IPS-11a (cell line): ENCODE measurements around the gene ANTXR2.
"Not testable (repeated sequence)": the region's sequence is repeated elsewhere in the genome, so short reads cannot be mapped to it uniquely, and the experiment has no call there.

Source experiments
- H3K4me3 ChIP-seq: one replicate; pipeline ENCODE4 v1.5.1; 2013; ENCODE audit warnings: low read depth, low read length, control low read depth

ANTXR2 gene

GRCh38 chr4:79922011-79922410 is 151.0 kb downstream of the ANTXR2 start:
- H3K4me3 ChIP-seq: no peak overlapping the region

GRCh38 chr4:79920163-79920853 is 152.7 kb downstream of the ANTXR2 start:
- H3K4me3 ChIP-seq: no peak overlapping the region

- no peak overlapping the region for H3K4me3 ChIP-seq
Measured at GRCh38 chr4:79918292-79918691, 154.7 kb downstream of the ANTXR2 start.

GRCh38 chr4:79917246-79917645 is 155.8 kb downstream of the ANTXR2 start:
- H3K4me3 ChIP-seq: no peak overlapping the region

- H3K4me3 ChIP-seq: no peak overlapping the region
Measured at GRCh38 chr4:79915246-79915645, 157.8 kb downstream of the ANTXR2 start.

- H3K4me3 ChIP-seq: no peak overlapping the region
Measured at GRCh38 chr4:79913581-79913980, 159.4 kb downstream of the ANTXR2 start.

GRCh38 chr4:79907001-79907400 is 166.0 kb downstream of the ANTXR2 start:
- H3K4me3 ChIP-seq: no peak overlapping the region

- H3K4me3 ChIP-seq: no peak overlapping the region
Measured at GRCh38 chr4:79906303-79906702, 166.7 kb downstream of the ANTXR2 start.

- no peak overlapping the region for H3K4me3 ChIP-seq
Measured at GRCh38 chr4:79905212-79905611, 167.8 kb downstream of the ANTXR2 start.

- H3K4me3 ChIP-seq: no peak overlapping the region
Measured at GRCh38 chr4:79904331-79904730, 168.7 kb downstream of the ANTXR2 start.

- no peak overlapping the region for H3K4me3 ChIP-seq
Measured at GRCh38 chr4:79900182-79900581, 172.8 kb downstream of the ANTXR2 start.

- no peak overlapping the region for H3K4me3 ChIP-seq
Measured at GRCh38 chr4:79899481-79899880, 173.5 kb downstream of the ANTXR2 start.

GRCh38 chr4:79898055-79898454 is 175.0 kb downstream of the ANTXR2 start:
- no peak overlapping the region for H3K4me3 ChIP-seq

GRCh38 chr4:79897174-79897573 is 175.9 kb downstream of the ANTXR2 start:
- no peak overlapping the region for H3K4me3 ChIP-seq

GRCh38 chr4:79893456-79893855 is 179.6 kb downstream of the ANTXR2 start:
- H3K4me3 ChIP-seq: no peak overlapping the region

- not testable (repeated sequence) for H3K4me3 ChIP-seq
Measured at GRCh38 chr4:79889026-79889425, 184.0 kb downstream of the ANTXR2 start.

- H3K4me3 ChIP-seq: no peak overlapping the region
Measured at GRCh38 chr4:79886557-79886956, 186.5 kb downstream of the ANTXR2 start.

- no peak overlapping the region for H3K4me3 ChIP-seq
Measured at GRCh38 chr4:79886021-79886420, 187.0 kb downstream of the ANTXR2 start.

GRCh38 chr4:79883290-79883689 is 189.7 kb downstream of the ANTXR2 start:
- H3K4me3 ChIP-seq: no peak overlapping the region

GRCh38 chr4:79882806-79883205 is 190.2 kb downstream of the ANTXR2 start:
- no peak overlapping the region for H3K4me3 ChIP-seq

GRCh38 chr4:79881407-79881806 is 191.6 kb downstream of the ANTXR2 start:
- no peak overlapping the region for H3K4me3 ChIP-seq

- no peak overlapping the region for H3K4me3 ChIP-seq
Measured at GRCh38 chr4:79877511-79877910, 195.5 kb downstream of the ANTXR2 start.

GRCh38 chr4:79875344-79875899 is 197.6 kb downstream of the ANTXR2 start:
- no peak overlapping the region for H3K4me3 ChIP-seq
